ENCODE results near the gene CHORDC1. TPM values are rescaled to one million over a fixed set of nuclear protein-coding genes. Genes with fewer than 3 reads are reported as not detected.
"Not testable (repeated sequence)": the region's sequence is repeated elsewhere in the genome, so short reads cannot be mapped to it uniquely, and the experiment has no call there.

Gene CHORDC1
- polyA plus RNA-seq, 1 of the 3 experiments (the other 2 are of a cell fraction): 12.1 TPM

GRCh38 chr11:90208857-90209256 lies 14.0 kb downstream of the CHORDC1 start:
- H2AFZ ChIP-seq (ENCODE audit: low read depth): no peak overlapping the region
- no peak overlapping the region for H3K4me3 ChIP-seq (ENCODE audit: low read depth in 2 of 2, low read length in 1 of 2)
- POLR2A ChIA-PET: no interaction called here
- no peak overlapping the region for H3K27ac ChIP-seq (ENCODE audit: low read depth in 2 of 2, low read length in 1 of 2)
- no peaks in the 10 kb centered on the region; the same call in 1 of the 2 replicates for H4K20me1 ChIP-seq (ENCODE audit: insufficient read depth)
- peaks cover 40% of the 10 kb centered on the region for H3K79me2 ChIP-seq (ENCODE audit: insufficient read depth)
- no peak for TF ChIP-seq PBX3 (IDR thresholded peaks at IDR 0.05)
- TF ChIP-seq REST (IDR thresholded peaks at IDR 0.05; ENCODE audit: low read depth, low read length): no peak
- no peak for TF ChIP-seq IRF3 (IDR thresholded peaks at IDR 0.05; ENCODE audit: low read depth, low read length)
- no peak for TF ChIP-seq GATA2 (CRISPR knock-in tag; IDR thresholded peaks at IDR 0.05)
- TF ChIP-seq POLR2AphosphoS5 (IDR thresholded peaks at IDR 0.05; ENCODE audit: low read depth, low read length): no peak
- TF ChIP-seq FOXM1 (IDR thresholded peaks at IDR 0.05; ENCODE audit: low read depth): no peak
- no peak for TF ChIP-seq MEF2A (IDR thresholded peaks at IDR 0.05; ENCODE audit: borderline replicate concordance, low read depth)
- TF ChIP-seq FOSL2 (IDR thresholded peaks at IDR 0.05; ENCODE audit: borderline replicate concordance, low read depth): no peak
- no peak for DNase-seq
- H3K4me1 ChIP-seq (ENCODE audit: control insufficient read depth in 1 of 2, insufficient read depth in 2 of 2, low read depth in 1 of 2, low read length in 1 of 2): peaks cover 3 to 6% of the 10 kb centered on the region in 2 experiments; a peak in 3 of 4 replicates
- H3K9me3 ChIP-seq: no peaks in the 10 kb centered on the region
- no peak overlapping the region for H3K4me2 ChIP-seq
- CTCF ChIA-PET: interaction anchor here (1.2 kb wide), 1 partner anchor 19 kb away, joined by 3 read pairs; no protein-coding TSS in a partner anchor
- H3K27me3 ChIP-seq (ENCODE audit: insufficient read depth): no peaks in the 10 kb centered on the region
- peaks cover 24% of the 10 kb centered on the region for H3F3A ChIP-seq (replicated peaks; ENCODE audit: insufficient read depth)
- WGBS (ENCODE audit: low lambda C conversion rate): 89% methylated on average over 2 of the region's 2 CpGs
- H3K9ac ChIP-seq: no peak overlapping the region
- H3K36me3 ChIP-seq (replicated peaks in 1 of 2; ENCODE audit: control insufficient read depth in 1 of 2, insufficient read depth in 2 of 2, low read length in 1 of 2): peaks cover 80 to 83% of the 10 kb centered on the region in 2 experiments
- no peaks in the 10 kb centered on the region for H3K9me2 ChIP-seq

GRCh38 chr11:90207992-90208391 lies 14.9 kb downstream of the CHORDC1 start:
- H3K4me2 ChIP-seq; POLR2A ChIA-PET; H3K4me1 ChIP-seq (ENCODE audit: control insufficient read depth in 1 of 2, insufficient read depth in 2 of 2, low read depth in 1 of 2, low read length in 1 of 2); H2AFZ ChIP-seq (ENCODE audit: low read depth); H3K9ac ChIP-seq; H3K27me3 ChIP-seq (ENCODE audit: insufficient read depth); H3K4me3 ChIP-seq (ENCODE audit: low read depth in 2 of 2, low read length in 1 of 2); H3K27ac ChIP-seq (ENCODE audit: low read depth in 2 of 2, low read length in 1 of 2); H3K9me2 ChIP-seq; DNase-seq; H3K9me3 ChIP-seq; H4K20me1 ChIP-seq (ENCODE audit: insufficient read depth): not testable (repeated sequence)
- Histone ChIP-seq H3K36me3 (replicated peaks in 1 of 2; ENCODE audit: control insufficient read depth in 1 of 2, insufficient read depth in 2 of 2, low read length in 1 of 2) (peaks cover 80 to 84% of the 10 kb centered on the region in 2 experiments), H3F3A (replicated peaks; ENCODE audit: insufficient read depth) (peaks cover 24% of the 10 kb centered on the region), H3K79me2 (ENCODE audit: insufficient read depth) (peaks cover 31% of the 10 kb centered on the region)
- CTCF ChIA-PET: interaction anchor here (1.2 kb wide), 1 partner anchor 19 kb away, joined by 3 read pairs; no protein-coding TSS in a partner anchor
- WGBS (ENCODE audit: low lambda C conversion rate): 88% methylated on average over 10 of the region's 10 CpGs
